CD4-positive, alpha-beta T cell treated with Interleukin-17A for 1 hour (primary cell): ENCODE measurements around the gene BLOC1S4.
"Not testable (repeated sequence)": the region's sequence is repeated elsewhere in the genome, so short reads cannot be mapped to it uniquely, and the experiment has no call there.

ENCODE experiments used
- DNase-seq: peaks from one replicate; pipeline ENCODE4 v3.0.0-alpha.2; 2020

Gene BLOC1S4, protein sequence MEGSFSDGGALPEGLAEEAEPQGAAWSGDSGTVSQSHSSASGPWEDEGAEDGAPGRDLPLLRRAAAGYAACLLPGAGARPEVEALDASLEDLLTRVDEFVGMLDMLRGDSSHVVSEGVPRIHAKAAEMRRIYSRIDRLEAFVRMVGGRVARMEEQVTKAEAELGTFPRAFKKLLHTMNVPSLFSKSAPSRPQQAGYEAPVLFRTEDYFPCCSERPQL

DNA sequence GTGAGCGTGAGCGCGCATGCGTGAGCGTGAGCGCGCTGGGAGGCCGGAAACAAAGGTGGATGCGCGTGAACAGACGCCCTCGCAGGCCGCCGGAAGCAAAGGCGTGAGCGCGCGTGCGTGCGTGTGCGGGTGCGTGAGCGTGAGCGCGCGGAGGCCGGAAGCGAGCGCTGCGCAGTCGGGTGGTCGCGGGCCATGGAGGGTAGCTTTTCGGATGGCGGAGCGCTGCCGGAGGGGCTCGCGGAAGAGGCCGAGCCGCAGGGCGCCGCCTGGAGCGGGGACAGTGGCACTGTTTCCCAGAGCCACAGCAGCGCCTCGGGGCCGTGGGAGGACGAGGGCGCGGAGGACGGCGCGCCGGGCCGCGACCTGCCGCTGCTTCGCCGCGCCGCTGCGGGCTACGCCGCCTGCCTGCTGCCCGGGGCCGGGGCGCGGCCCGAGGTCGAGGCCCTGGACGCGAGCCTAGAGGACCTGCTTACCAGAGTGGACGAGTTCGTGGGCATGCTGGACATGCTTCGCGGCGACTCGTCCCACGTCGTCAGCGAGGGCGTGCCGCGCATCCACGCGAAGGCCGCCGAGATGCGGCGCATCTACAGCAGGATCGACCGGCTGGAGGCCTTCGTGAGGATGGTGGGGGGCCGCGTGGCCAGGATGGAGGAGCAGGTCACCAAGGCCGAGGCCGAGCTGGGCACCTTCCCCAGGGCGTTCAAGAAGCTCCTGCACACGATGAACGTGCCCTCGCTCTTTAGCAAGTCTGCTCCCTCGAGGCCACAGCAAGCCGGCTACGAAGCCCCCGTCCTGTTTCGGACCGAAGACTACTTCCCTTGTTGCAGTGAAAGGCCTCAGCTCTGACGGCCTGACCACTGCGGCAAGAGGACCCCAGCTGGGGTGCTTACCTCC is at the start of gene BLOC1S4:
BLOC1S4 (plus strand) TSS at position 157 of the 894 bp plus-strand sequence; CDS start at position 193, 36 bp downstream.
- peak; percentile 93 for DNase-seq

DNA sequence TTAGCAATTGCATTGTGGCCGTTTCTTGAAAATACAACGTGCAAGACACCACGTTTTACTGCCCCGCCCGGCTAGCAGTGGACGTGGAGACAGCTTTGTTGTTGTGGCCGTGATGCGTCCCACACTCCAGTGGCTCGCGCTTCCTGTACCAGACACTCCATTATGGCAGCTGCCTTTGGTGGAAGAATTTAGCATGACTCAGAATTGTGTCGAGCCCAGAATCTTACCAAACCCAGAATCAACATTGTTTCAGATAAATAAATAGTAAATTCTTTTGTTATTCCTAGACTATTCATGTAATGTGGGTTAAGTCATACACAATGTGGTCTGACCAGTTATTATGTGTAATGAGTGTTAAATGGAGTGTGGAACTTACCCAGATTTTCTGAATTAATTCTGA is 47.6 kb upstream of the BLOC1S4 start:
- no peak for DNase-seq

DNA sequence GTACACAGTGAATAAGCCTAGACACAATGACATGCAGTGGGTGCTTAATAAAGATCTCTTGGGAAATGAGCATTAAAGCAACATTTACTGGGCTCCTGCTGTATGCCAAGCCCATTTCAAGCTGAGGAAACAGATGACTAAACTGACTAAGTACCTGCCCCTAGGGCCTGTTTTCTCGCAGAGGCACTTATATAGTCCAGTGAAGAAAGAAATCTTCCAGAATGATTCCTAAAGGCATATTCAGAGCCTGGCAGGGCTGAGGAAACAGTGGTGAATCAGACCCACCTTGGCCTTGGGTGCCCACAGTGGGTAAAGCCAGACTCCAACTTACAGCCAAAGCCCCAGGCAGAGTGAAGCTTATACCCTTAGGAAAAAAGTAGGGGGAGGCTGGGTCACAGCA is 44.3 kb upstream of the BLOC1S4 start:
- DNase-seq: no peak

DNA sequence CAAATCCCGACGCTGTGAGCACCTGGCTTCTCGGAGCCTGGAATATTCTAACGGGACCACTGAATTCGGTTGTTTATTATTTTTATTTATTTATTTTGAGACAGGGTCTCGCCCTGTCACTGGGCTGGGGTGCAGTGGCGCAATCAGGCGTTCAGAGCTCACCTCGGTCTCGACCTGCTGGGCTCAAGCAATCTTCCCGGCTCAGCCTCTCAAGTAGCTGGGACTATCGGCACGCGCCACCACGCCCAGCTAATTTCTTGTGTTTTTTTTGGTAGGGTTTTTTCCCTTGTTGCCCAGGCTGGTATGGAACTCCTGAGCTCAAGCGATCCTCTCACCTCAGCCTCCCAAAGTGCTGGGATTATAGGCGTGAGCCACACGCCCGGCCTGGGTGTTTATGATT is 43.8 kb upstream of the BLOC1S4 start:
- no peak for DNase-seq

DNA sequence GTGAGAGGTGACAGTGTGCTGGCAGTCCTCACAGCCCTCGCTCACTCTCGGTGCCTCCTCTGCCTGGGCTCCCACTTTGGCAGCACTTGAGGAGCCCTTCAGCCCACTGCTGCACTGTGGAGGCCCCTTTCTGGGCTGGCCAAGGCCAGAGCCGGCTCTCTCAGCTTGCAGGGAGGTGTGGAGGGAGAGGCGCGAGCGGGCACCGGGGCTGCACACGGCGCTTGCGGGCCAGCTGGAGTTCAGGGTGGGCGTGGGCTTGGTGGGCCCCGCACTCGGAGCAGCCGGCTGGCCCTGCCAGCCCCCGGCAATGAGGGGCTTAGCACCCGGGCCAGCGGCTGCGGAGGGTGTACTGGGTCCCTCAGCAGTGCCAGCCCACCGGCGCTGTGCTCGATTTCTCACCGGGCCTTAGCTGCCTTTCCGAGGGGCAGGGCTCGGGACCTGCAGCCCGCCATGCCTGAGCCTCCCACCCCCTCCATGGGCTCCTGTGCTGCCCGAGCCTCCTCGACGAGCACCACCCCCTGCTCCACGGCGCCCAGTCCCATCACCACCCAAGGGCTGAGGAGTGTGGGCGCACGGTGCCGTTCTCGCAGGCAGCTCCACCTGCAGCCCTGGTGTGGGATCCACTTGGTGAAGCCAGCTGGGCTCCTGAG is 43.3 kb upstream of the BLOC1S4 start:
- not testable (repeated sequence) for DNase-seq

DNA sequence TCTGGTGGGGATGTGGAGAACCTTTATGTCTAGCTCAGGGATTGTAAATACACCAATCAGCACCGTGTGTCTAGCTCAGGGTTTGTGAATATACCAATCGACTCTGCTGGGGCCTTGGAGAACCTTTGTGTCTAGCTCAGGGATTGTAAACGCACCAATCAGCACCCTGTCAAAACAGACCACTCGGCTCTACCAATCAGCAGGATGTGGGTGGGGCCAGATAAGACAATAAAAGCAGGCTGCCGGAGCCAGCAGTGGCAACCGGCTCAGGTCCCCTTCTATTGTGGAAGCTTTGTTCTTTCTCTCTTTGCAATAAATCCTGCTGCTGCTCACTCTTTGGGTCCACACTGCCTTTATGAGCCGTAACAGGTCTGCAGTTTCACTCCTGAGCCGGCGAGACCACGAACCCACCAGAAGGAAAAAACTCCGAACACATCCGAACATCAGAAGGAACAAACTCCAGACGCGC is 42.7 kb upstream of the BLOC1S4 start:
- peak; percentile 79 for DNase-seq

DNA sequence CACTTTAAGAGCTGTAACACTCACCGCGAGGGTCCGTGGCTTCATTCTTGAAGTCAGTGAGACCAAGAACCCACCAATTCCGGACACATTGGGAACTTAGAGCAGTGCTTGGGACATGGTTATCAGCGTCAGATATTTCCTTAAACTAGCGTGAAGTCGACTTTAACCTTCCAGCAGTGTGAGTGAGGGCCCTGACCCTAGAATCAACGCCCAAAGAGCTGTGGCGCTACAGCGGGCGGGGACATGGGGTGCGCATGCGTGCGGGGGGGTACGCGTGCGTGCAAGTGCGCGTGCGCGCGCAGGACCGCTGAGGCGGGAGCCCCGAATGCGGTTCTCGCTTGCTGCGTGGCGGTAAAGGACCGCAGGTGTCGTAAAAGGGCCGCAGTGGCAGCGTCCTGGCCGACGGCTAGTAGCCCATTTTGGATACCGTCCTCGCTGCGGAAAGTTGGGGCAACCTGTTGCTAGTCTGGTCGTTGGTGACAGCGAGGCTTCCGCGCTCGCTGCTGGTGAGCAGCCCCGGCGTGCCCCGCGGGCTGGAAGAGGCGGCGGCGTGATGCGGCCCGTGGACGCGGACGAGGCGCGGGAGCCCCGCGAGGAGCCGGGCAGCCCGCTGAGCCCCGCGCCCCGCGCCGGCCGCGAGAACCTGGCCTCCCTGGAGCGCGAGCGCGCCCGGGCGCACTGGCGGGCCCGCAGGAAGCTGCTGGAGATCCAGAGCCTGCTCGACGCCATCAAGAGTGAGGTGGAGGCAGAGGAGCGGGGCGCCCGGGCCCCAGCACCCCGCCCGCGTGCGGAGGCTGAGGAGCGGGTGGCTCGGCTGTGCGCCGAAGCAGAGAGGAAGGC is 42.1 kb upstream of the BLOC1S4 start:
- peak; percentile 95 for DNase-seq

DNA sequence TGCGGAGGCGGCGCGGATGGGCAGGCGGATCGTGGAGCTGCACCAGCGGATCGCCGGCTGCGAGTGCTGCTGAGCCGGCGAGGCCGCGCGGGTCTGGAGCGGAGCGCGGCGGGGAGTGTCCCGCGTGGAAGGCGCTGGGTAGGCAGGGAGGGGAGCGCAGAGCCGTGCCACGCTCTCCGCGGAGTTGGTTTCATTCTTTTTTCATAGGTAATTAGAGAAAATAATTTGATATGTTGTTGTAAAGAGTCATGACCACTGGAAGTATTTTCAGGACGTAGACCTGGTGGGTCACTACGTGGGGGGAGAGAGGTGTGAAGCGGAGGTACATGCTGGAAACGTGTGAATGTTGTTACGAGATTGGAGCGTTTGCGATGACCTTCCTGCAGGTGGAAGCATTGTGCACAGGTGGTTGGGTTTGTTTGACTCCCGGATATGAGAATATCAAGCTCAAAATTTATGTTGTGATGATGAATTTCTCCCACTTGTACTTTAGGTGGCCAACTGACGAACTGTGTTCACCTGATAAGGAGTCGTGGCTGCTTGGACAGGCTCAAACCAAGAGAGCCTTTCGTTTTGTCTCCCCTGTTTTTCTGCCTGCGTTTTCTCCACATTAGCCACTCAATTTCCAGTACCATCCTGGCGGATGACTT is 41.3 kb upstream of the BLOC1S4 start:
- DNase-seq: peak; percentile 86

DNA sequence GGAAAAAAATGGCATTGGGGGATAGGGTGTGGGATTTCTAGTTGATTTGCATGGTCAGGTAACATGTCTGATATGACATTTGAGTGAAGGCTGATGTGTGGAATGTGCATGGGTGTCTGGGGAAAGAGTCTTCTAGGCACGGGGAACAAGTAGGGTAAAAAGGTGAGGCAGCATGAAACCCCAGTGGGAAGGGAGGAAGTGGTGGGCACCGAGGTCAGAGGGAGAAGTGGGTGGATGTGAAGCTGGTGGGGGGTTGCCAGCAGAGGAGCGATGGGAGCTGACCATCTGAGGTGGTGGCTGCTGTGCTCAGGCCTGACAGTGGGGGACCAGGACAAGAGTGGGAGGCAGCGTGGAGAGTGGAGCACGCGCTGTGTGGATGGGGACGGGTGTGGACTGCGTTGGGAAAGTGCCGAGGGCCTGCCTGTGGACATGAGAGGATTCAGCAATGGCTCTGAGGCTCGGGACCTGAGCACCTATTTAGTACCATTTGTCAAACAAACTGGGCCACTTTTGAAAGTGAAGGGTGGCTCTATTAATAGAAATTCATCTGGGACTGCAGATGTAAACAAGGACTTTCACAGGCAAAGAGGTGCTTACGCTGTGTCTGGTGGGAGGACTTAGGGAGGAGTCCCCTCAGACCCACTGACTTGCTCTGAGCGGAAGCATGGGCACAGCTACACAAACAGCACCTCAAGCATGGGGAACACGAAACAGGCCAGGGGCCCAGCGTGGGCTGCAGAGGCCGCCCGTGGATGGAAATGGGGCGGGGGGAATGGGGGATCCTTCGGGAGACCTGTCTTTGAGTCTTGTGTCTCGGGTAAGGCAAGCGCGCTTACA is 39.0 kb upstream of the BLOC1S4 start:
- DNase-seq: no peak

DNA sequence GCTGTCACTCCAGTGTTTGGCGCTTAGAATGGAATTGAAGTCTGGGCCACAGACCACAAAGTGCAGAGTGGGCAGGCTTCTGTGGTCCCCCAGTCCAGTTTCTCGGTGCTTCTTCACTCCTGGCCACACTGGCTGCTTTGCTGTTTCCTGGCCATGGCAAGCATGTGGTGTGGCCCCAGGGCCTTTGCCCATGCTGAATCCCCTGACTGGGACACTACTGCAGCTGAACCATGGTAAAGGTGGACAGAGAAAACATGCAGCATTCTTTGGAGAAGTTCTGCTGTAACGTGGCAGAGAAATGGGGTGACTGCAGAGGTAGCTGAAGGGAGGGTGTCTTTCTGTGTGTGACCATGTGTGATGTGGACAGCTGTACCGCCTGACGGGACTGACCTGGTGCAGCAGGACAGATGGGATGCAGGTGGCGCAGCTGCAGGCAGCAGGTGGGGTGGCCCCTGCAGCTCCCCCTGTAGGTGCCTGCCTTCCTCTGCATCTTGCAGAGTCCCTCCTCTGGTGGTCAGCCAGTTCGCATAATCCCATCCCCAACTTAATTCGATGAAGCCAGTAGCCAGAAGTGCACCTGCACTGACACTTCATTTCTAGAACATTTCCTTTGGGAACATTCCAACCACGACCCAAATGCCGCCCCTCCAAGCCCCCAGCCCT is 35.5 kb upstream of the BLOC1S4 start:
- DNase-seq: no peak

DNA sequence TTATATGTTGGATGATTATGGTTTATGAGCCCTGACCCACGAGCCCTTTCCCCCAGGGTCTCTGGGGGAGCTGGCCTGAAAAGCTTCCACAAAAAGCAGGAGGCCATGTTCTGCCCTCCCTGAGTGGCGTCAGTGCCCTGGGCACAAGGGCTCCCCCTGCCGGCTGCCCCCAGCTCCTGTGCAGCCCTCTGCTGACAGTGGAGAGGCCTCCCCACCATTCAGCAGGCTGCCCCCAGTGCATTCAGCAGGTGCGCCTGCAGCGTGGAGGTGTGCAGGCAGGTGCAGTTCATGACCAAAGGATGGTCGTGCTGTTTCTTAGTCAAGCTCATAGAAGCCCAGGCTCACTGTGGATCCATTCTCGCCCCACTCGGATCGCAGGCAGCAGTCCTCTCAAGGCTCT is 34.8 kb upstream of the BLOC1S4 start:
- DNase-seq: no peak

DNA sequence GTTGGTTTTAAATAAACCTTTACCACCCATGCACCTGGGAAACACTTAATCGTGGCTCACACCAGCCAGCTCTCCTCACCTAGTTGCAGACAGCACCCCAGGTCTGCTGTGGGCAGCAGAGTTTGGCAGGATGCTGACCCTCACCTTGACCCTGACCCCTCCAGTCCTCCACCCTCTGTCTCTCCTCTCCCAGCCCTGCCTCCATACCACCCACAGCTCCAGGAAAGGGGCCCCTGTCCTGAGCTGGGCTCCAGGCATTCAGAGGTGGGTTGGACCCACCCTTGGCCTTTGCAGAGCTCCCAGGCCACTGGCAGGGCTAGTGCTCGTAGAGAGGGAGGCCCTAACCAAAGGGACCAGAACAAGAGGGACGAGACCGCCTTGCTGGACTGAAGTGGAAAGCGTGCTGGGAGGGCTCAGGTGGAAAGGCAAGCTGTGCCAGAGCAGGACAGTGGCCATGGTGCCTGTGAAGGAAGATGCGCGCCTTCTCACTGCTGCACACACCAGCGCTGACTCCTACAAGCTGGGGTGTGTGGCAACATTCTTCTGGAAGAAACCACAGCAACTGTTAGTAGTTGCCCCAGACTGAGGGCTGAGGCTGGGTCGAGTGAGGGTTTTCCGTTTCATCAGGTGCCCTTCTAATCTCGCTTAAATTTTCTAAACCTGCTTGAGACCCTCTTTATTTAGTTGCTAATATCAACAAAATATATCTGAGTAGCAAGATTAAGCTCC is 32.9 kb upstream of the BLOC1S4 start:
- no peak for DNase-seq

DNA sequence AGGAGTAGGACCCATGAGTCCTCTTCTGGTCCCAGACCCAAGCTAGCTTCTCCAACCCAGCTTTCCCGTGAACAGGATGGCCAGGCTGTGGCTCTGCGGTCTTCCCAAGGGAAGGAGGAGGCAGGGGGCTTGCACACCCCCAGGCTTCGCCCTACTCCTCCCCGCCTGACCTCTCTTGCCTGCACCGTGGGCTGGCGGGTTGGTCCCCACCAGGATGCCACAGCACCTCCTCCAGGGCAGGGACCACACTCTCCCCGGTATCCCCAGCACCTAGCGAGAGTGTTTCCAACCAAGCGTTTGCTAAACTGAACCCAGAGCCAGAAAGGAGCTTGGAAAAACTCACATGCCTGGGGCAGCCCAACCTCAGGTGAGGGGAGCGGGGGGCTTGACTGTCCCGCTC is 31.3 kb upstream of the BLOC1S4 start:
- no peak for DNase-seq

DNA sequence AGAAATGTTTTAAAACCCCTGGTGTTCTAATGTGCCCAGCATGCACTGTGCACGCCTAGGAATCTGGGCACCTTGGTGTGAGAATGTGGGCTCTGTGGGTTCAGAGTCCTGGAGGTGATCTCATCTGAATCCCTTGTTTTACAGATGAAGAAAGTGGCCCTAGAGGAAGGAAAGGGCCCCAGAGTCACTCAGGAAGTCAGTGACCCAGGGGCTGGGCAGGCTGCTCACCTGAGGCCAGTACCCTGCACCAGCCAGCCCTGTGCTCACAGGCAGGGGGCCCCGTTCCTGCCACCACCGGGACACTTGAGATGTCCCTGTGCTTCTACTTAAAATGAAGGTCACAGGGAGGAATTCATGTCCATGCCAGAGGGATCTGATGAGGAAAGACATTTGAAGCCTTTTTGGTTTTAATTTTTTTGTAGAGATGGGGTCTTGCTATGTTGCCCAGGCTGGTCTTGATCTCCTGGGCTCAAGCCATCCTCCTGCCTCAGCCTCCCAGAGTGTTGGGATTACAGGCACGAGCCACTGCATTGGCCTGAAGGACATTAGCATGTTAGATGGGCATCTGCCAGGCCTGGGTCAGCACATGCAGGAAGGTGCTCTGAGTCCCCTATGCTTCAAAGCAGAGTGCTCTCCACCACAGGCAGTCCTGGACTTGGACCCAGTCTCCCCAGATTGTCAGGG is 29.7 kb upstream of the BLOC1S4 start:
- no peak for DNase-seq

DNA sequence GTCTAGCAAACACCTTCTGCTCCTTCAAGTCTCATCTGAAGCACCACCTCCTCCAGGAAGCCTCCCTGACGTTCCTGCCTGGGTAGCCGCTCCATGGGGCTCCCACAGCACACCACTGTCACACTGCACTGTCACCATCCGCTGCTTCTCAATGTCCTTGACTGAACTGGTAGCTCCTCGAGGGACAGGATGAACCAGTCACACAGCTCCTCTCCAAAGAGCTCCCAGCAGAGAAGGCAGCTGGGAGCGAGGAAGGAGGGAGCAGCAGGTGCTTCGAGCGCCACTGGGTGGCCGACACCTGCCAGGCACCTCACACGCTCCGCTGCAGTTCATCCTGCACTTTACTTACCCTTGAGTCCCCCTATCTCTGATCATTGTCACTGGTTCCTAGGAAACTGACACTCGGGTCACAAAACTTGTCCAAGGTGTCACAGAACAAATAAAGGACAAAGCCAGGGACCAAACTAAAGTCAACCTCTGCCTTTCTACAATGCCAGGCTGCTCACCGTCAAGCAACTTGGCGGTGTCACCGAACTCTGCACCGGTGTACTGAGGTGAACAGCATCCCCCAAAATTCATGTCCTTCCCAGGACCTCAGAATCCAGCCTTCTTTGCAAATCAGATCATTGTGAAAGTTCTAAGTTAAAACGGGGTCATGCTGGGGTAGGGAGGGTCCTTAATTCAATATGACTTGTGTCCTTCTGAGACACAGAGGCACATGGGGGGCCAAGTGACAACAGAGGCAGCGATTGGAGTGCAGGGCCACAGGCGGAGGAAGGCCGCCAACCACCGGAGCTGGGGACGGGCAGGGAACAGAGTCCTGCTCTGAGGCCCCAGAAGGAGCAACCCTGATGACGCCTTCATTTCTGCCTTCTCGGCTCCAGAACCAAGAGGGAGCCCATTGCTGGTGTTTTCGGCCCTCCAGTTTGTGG is 27.8 kb upstream of the BLOC1S4 start:
- no peak for DNase-seq

DNA sequence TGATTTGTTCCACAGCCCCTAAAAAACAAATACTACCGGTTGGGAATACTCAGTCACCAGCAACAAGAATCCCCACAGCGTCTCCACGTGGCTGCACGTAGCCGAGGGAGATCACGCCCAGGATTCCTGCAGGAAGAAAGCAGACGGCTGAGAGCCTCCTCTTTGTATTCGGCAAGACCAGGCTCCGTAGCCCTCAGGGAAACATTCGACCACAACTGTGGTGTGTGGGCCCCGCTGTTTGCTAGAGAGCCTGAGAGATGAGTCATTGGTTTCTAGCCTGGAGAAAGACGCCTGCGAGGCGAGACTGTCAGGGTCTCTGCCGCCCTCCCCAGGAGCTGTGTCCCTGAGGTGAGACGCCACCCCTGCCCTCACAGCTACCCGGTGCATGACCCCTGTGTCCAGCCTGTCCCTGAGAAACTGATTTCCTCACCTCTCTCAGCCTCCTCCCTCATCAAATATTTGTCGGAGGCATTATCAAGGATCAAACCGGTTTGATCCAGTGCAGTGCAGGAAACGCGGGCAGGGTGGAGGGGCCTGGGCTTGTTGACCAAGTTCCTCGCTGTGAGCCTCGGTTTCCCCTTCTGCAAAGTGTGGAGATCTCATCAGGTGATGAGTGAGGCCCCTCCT is 27.0 kb upstream of the BLOC1S4 start:
- peak; percentile 70 for DNase-seq

DNA sequence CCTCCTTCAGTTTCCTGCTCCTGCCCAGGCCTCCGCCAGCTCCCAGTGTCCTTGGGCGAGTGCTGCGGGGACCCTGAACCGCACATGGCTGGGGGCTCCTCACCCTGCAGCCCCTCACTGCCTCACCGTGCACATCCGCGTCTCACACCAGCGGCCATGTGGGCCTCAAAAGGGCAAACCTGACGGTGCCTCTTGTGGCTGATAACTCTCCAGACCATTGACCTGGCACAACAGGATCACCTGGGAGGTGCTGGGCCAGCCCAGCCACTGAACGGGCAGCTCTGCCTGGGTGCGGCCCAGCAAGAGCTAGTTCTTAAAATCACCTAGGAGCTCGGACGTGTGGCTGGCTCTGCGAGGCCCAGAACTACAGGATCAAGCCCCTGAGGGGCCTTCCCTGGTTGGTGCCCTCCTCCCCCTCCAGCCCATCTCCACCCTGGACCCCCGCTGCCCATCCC is 26.4 kb upstream of the BLOC1S4 start:
- DNase-seq: no peak

DNA sequence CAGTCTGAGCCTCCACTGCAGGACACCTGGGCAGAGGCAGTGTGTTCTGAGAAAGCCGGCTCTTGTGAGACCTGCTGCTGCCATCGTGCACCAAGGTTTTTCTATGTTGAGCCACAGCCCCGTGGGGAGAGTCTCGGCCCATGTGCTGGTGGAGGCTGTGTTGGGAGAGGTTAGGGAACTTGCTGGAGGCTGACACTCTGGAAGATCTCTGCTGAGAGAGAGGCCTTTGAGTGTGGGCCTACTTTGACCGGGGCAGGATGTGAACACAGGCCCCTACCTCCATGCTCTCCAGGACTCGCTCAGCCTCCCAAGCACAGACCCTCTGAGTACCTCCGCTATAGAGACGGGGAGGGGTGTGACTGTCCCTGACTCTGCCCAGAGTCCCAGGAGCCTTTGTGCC is 23.6 kb upstream of the BLOC1S4 start:
- DNase-seq: no peak
